Mucosa of stomach (tissue), 1 donor: ENCODE data around the gene CLDN4.

Experiments used
- H3K27me3 ChIP-seq: one replicate; pipeline ENCODE4 v1.7.0; 2013; ENCODE audit warnings: mild to moderate bottlenecking, low read length; ENCODE audit not compliant: control insufficient read depth, insufficient read depth
- H3K36me3 ChIP-seq: one replicate; pipeline ENCODE4 v1.7.0; 2013; ENCODE audit warnings: low read length; ENCODE audit not compliant: control insufficient read depth, insufficient read depth
- H3K4me1 ChIP-seq: one replicate; pipeline ENCODE4 v1.7.0; 2013; ENCODE audit warnings: mild to moderate bottlenecking, low read length; ENCODE audit not compliant: control insufficient read depth, insufficient read depth
- H3K4me3 ChIP-seq: one replicate; pipeline ENCODE4 v1.7.0; 2013; ENCODE audit warnings: low read length
- H3K9ac ChIP-seq: one replicate; pipeline ENCODE4 v1.7.0; 2013; ENCODE audit warnings: mild to moderate bottlenecking, low read length, moderate library complexity
- H3K9me3 ChIP-seq: one replicate; pipeline ENCODE4 v1.7.0; 2013; ENCODE audit warnings: mild to moderate bottlenecking, low read length, moderate library complexity; ENCODE audit not compliant: control insufficient read depth
- donor health status: Pancreatic carcinoma.

Gene CLDN4

GRCh38 chr7:73871163-73872011 lies 40.6 kb downstream of the CLDN4 start:
- H3K9ac ChIP-seq, result no peak overlapping the region
- H3K4me1 ChIP-seq, result peaks cover 9% of the 10 kb centered on the region

GRCh38 chr7:73872056-73872908 lies 41.5 kb downstream of the CLDN4 start:
- H3K4me3 ChIP-seq, result no peak overlapping the region
- no peaks in the 10 kb centered on the region for H3K36me3 ChIP-seq
- no peaks in the 10 kb centered on the region for H3K9me3 ChIP-seq
- H3K27me3 ChIP-seq, result peaks cover 10% of the 10 kb centered on the region
- H3K4me1 ChIP-seq, result peaks cover 9% of the 10 kb centered on the region
- no peak overlapping the region for H3K9ac ChIP-seq

More at GRCh38 chr7:73871163-73872011, 40.6 kb downstream of the CLDN4 start:
- no peak overlapping the region for H3K4me3 ChIP-seq
- no peaks in the 10 kb centered on the region for H3K36me3 ChIP-seq
- no peaks in the 10 kb centered on the region for H3K9me3 ChIP-seq
- H3K27me3 ChIP-seq, result peaks cover 10% of the 10 kb centered on the region

GRCh38 chr7:73876361-73876760 lies 45.6 kb downstream of the CLDN4 start:
- no peak overlapping the region for H3K4me3 ChIP-seq
- H3K36me3 ChIP-seq, result no peaks in the 10 kb centered on the region
- H3K9me3 ChIP-seq, result no peaks in the 10 kb centered on the region
- peaks cover 13% of the 10 kb centered on the region for H3K4me1 ChIP-seq
- peaks cover 22% of the 10 kb centered on the region for H3K27me3 ChIP-seq
- H3K9ac ChIP-seq, result no peak overlapping the region

GRCh38 chr7:73876973-73877372 lies 46.2 kb downstream of the CLDN4 start:
- H3K9me3 ChIP-seq, result no peaks in the 10 kb centered on the region
- no peak overlapping the region for H3K4me3 ChIP-seq
- H3K9ac ChIP-seq, result no peak overlapping the region
- H3K36me3 ChIP-seq, result no peaks in the 10 kb centered on the region
- peaks cover 22% of the 10 kb centered on the region for H3K27me3 ChIP-seq
- H3K4me1 ChIP-seq, result peaks cover 13% of the 10 kb centered on the region

- Histone ChIP-seq H3K4me3 (no peak overlapping the region), H3K27me3 (peaks cover 19% of the 10 kb centered on the region), H3K4me1 (peaks cover 13% of the 10 kb centered on the region), H3K36me3 (no peaks in the 10 kb centered on the region), H3K9me3 (no peaks in the 10 kb centered on the region), H3K9ac (no peak overlapping the region)
These were observed 49.3 kb downstream of the CLDN4 start for GRCh38 chr7:73879977-73880681.

GRCh38 chr7:73880755-73881328 lies 50.0 kb downstream of the CLDN4 start:
- Histone ChIP-seq H3K27me3 (peaks cover 19% of the 10 kb centered on the region), H3K9me3 (no peaks in the 10 kb centered on the region), H3K36me3 (no peaks in the 10 kb centered on the region), H3K4me3 (no peak overlapping the region), H3K9ac (no peak overlapping the region), H3K4me1 (peaks cover 13% of the 10 kb centered on the region)

- Histone ChIP-seq H3K9ac (no peak overlapping the region), H3K4me1 (peaks cover 13% of the 10 kb centered on the region), H3K27me3 (peaks cover 25% of the 10 kb centered on the region), H3K9me3 (no peaks in the 10 kb centered on the region), H3K36me3 (no peaks in the 10 kb centered on the region), H3K4me3 (no peak overlapping the region)
These were observed 50.7 kb downstream of the CLDN4 start for GRCh38 chr7:73881352-73882046.

GRCh38 chr7:73882047-73882402 lies 51.2 kb downstream of the CLDN4 start:
- Histone ChIP-seq H3K4me1 (peaks cover 13% of the 10 kb centered on the region), H3K4me3 (no peak overlapping the region)

More at GRCh38 chr7:73882047-73882402, 51.2 kb downstream of the CLDN4 start:
- Histone ChIP-seq H3K36me3 (no peaks in the 10 kb centered on the region), H3K9ac (no peak overlapping the region), H3K9me3 (no peaks in the 10 kb centered on the region), H3K27me3 (peaks cover 30% of the 10 kb centered on the region)
